Parathyroid adenoma (tissue), 2 donors: ENCODE measurements around the gene GRAMD2B.
"Not testable (repeated sequence)": the region's sequence is repeated elsewhere in the genome, so short reads cannot be mapped to it uniquely, and the experiment has no call there.

Source experiments
- H2AFZ ChIP-seq: fragments of 300-600 bp; sonication (generic); one replicate; pipeline ENCODE4 v1.7.0; 2017; ENCODE audit warnings: antibody characterized with exemption, mild to moderate bottlenecking
- H3K27ac ChIP-seq: fragments of 300-600 bp; sonication (generic); one replicate; pipeline ENCODE4 v1.7.0; 2017
- H3K27me3 ChIP-seq: fragments of 300-600 bp; sonication (generic); one replicate; pipeline ENCODE4 v1.7.0; 2017; ENCODE audit warnings: low read length; ENCODE audit not compliant: control insufficient read depth, insufficient read depth
- H3K36me3 ChIP-seq: fragments of 300-600 bp; sonication (generic); one replicate; pipeline ENCODE4 v1.7.0; 2017; ENCODE audit warnings: low read length; ENCODE audit not compliant: control insufficient read depth, insufficient read depth
- H3K4me1 ChIP-seq: fragments of 300-600 bp; sonication (generic); one replicate; pipeline ENCODE4 v1.7.0; 2017; ENCODE audit warnings: control low read depth
- H3K4me2 ChIP-seq: fragments of 300-600 bp; sonication (generic); one replicate; pipeline ENCODE4 v1.7.0; 2017; ENCODE audit warnings: low read length
- H3K4me3 ChIP-seq: fragments of 300-600 bp; sonication (generic); one replicate; pipeline ENCODE4 v1.7.0; 2017; ENCODE audit warnings: low read depth, low read length
- H3K79me2 ChIP-seq: fragments of 300-600 bp; sonication (generic); one replicate; pipeline ENCODE4 v1.7.0; 2017; ENCODE audit warnings: control low read depth
- H3K9ac ChIP-seq: fragments of 300-600 bp; sonication (generic); one replicate; pipeline ENCODE4 v1.7.0; 2017; ENCODE audit warnings: mild to moderate bottlenecking
- H3K9me3 ChIP-seq: fragments of 300-600 bp; sonication (generic); one replicate; pipeline ENCODE4 v1.7.0; 2017; ENCODE audit warnings: low read length; ENCODE audit not compliant: control insufficient read depth
- TF ChIP-seq, protein P1 (sequence below): fragments of 300-600 bp; sonication (generic); IDR thresholded peaks from one replicate; pipeline ENCODE4 v1.7.0; 2017; ENCODE audit warnings: antibody characterized with exemption, mild to moderate bottlenecking
- donor health status: primary hyperparathyroidism.

Gene GRAMD2B, protein sequence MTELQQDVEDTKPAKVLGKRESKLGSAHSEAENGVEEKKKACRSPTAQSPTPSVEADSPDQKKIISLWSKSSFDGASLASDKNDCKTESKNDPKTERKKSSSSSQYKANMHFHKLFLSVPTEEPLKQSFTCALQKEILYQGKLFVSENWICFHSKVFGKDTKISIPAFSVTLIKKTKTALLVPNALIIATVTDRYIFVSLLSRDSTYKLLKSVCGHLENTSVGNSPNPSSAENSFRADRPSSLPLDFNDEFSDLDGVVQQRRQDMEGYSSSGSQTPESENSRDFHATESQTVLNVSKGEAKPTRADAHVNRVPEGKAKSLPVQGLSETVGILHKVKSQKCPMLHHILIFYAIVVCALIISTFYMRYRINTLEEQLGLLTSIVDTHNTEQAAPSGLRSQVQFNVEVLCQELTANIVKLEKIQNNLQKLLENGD

DNA sequence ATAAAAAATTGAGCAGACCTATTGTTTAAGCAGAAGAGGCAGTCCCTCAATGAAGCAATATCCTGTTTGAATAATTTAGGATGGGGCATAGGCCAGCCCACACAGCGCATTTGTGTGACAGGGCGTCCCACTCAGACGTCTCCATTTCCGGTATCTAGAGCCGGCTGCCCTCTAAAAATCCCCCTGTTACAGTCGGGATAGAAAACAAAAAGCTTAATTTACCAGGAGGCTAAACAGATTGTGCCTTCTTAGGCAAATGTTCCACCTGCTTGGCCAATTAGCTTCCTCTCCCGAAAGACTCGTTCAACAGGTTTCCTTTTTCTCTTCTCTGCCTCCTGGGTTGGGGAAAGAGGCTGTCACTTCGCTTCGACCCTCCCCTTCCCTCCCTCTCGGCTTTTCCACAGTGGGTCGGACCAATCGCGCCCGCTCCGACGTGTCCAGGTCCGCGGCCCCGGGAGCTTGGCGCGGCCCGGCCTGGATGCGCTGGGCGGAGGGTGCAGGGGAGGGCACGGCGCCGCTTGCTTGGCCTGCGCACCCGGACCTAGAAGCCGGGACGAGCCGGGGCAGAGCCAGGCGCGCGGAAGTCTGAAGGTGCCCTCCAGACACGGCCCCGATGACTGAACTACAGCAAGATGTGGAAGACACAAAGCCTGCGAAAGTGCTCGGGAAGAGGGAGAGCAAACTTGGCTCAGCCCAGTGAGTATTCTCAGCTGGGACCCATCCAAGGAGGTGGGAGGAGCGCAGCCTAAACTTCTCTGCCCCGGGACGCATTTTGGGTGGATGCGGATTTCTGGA, at the start of gene GRAMD2B:
Gene GRAMD2B, plus strand, starts transcription at position 416 of the 795 bp plus-strand sequence. Its CDS starts 198 bp downstream, at position 614.
- Histone ChIP-seq H3K36me3 (no peaks in the 10 kb centered on the region), H3K27me3 (no peaks in the 10 kb centered on the region), H3K4me2 (peak within 1 kb of the TSS; percentile 52), H3K4me3 (peak within 1 kb of the TSS; percentile 66), H3K9ac (no peak within 1 kb of the TSS), H3K79me2 (no peaks in the 10 kb centered on the region), H3K9me3 (no peaks in the 10 kb centered on the region), H3K27ac (peak within 1 kb of the TSS; percentile 71), H2AFZ (peak within 1 kb of the TSS; percentile 74), H3K4me1 (no peaks in the 10 kb centered on the region)
- TF ChIP-seq, protein P1, sequence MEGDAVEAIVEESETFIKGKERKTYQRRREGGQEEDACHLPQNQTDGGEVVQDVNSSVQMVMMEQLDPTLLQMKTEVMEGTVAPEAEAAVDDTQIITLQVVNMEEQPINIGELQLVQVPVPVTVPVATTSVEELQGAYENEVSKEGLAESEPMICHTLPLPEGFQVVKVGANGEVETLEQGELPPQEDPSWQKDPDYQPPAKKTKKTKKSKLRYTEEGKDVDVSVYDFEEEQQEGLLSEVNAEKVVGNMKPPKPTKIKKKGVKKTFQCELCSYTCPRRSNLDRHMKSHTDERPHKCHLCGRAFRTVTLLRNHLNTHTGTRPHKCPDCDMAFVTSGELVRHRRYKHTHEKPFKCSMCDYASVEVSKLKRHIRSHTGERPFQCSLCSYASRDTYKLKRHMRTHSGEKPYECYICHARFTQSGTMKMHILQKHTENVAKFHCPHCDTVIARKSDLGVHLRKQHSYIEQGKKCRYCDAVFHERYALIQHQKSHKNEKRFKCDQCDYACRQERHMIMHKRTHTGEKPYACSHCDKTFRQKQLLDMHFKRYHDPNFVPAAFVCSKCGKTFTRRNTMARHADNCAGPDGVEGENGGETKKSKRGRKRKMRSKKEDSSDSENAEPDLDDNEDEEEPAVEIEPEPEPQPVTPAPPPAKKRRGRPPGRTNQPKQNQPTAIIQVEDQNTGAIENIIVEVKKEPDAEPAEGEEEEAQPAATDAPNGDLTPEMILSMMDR: no peak

DNA sequence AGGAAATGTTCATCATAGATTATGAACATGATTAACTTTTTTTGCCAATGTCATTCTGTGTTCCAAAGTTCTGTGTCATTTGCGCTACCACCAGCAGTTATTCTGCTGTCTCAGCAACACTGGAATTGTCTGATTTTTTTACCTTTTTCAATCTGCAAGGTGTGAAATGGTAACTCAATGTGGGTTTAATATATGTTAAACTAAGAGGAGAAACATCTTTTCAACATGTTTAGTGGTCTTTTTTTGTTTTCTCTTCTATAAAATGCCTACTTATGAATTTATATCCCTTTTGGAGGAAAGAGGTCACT, 49.1 kb upstream of the GRAMD2B start:
- TF ChIP-seq, protein P1: no peak
- H3K4me3 ChIP-seq: no peak overlapping the region

DNA sequence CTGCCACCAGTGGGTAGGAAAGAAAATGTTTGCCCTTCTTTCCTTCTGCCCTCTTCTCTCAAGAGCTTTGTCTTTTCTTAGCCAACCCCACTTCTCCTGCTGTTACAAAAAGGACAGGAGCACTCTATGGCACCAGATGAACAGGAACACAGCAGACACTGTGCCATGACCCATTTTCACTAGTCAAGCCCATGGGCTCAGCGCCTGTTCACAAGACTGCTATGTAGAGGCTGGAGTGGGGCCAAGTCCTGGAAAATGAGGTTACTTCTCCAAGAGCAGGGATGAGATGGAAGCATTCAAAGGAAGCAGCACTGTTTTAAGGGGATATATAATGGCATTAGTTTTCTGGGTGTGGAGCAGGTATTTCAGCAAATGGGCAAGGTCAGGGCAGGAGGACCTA, 46.8 kb upstream of the GRAMD2B start:
- no peaks in the 10 kb centered on the region for H3K36me3 ChIP-seq
- H3K9me3 ChIP-seq: no peaks in the 10 kb centered on the region
- no peak overlapping the region for H3K4me3 ChIP-seq
- TF ChIP-seq, protein P1: no peak
- H2AFZ ChIP-seq: no peak overlapping the region
- H3K79me2 ChIP-seq: no peaks in the 10 kb centered on the region
- no peak overlapping the region for H3K4me2 ChIP-seq
- H3K9ac ChIP-seq: no peak overlapping the region
- no peak overlapping the region for H3K27ac ChIP-seq
- no peaks in the 10 kb centered on the region for H3K4me1 ChIP-seq
- H3K27me3 ChIP-seq: no peaks in the 10 kb centered on the region

More for the DNA sequence above, 49.1 kb upstream of the GRAMD2B start:
- Histone ChIP-seq H3K27me3 (no peaks in the 10 kb centered on the region), H3K9me3 (no peaks in the 10 kb centered on the region), H2AFZ (no peak overlapping the region), H3K79me2 (no peaks in the 10 kb centered on the region), H3K27ac (no peak overlapping the region), H3K4me2 (no peak overlapping the region), H3K36me3 (no peaks in the 10 kb centered on the region), H3K9ac (no peak overlapping the region), H3K4me1 (no peaks in the 10 kb centered on the region)

DNA sequence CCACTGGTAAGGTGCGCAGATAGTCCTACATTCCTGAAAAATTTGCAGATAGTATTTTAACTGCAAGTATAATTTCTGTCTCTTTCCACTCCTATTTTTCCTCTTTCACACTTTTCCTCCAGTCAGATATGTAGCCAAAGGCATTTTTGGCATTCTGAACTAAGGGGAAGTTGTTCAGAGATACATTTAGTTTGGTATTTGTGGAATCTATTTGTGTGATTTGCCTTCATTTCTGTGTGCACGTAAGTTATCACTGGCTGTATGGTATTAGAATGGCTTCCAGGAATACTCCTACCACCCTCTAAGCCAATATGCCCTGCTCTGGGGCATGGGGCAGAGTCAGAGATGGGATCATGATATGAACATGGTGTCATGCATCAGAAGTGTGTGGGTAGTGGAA, 45.8 kb upstream of the GRAMD2B start:
- H3K27ac ChIP-seq: no peak overlapping the region
- no peaks in the 10 kb centered on the region for H3K27me3 ChIP-seq
- H2AFZ ChIP-seq: no peak overlapping the region
- H3K9ac ChIP-seq: no peak overlapping the region
- TF ChIP-seq, protein P1: no peak
- H3K4me2 ChIP-seq: no peak overlapping the region
- no peaks in the 10 kb centered on the region for H3K4me1 ChIP-seq
- no peaks in the 10 kb centered on the region for H3K36me3 ChIP-seq
- H3K4me3 ChIP-seq: no peak overlapping the region
- H3K79me2 ChIP-seq: no peaks in the 10 kb centered on the region
- no peaks in the 10 kb centered on the region for H3K9me3 ChIP-seq

DNA sequence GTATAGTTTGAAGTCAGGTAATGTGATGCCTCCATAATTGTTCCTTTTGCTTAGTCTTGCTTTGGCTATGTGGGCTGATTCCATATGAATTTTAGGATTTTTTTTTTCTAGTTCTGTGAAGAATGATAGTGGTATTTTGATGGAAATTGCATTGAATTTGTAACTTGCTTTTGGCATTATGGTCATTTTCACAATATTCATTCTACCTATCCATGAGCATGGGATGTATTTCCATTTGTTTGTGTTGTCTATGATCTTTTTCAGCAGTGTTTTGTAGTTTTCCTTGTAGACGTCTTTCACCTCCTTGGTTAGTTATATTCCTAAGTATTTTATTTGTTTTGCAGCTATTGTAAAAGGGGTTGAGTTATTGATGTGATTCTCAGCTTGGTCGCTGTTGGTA, 42.9 kb upstream of the GRAMD2B start:
- H3K27me3 ChIP-seq, H3K27ac ChIP-seq, H3K9ac ChIP-seq, H3K36me3 ChIP-seq, H3K79me2 ChIP-seq, H3K4me1 ChIP-seq, H3K9me3 ChIP-seq, H3K4me2 ChIP-seq, H3K4me3 ChIP-seq, H2AFZ ChIP-seq: not testable (repeated sequence)
